HG02884 (cell line): ENCODE measurements around the gene KAZALD1.

Experiments used
- ATAC-seq: cut with Tn5 transposase; IDR thresholded peaks from one replicate; pipeline ENCODE4 v1.9.1; 2021; ENCODE audit warnings: mild to moderate bottlenecking, moderate library complexity; ENCODE audit not compliant: unreplicated experiment

Gene KAZALD1

GRCh38 chr10:101091546-101092290, 29.9 kb downstream of the KAZALD1 start:
- ATAC-seq = no peak

DNA sequence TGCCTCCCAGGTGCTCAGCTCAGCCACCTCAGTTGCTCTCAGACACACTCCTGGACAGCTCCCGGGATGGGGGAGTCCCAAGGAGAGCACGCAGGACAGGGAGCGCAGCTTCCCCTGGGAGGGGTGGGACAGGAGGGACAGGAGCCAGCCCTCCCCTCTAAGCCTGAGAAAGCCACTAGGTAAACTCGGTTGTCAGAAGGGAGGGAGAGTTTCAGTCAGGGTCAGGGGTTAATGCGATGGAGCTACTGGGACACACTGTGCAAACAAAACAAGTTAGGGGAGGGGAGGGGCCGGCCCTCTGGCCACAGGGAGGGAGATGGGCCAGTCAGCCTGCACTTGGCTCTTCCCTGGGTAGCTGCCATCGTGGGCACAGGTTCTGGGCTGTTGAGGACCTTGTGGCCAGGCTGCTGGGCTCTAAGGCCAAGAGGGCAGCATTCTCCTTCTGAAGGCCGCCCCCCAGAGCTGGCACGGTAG, 31.1 kb downstream of the KAZALD1 start:
- no peak for ATAC-seq

DNA sequence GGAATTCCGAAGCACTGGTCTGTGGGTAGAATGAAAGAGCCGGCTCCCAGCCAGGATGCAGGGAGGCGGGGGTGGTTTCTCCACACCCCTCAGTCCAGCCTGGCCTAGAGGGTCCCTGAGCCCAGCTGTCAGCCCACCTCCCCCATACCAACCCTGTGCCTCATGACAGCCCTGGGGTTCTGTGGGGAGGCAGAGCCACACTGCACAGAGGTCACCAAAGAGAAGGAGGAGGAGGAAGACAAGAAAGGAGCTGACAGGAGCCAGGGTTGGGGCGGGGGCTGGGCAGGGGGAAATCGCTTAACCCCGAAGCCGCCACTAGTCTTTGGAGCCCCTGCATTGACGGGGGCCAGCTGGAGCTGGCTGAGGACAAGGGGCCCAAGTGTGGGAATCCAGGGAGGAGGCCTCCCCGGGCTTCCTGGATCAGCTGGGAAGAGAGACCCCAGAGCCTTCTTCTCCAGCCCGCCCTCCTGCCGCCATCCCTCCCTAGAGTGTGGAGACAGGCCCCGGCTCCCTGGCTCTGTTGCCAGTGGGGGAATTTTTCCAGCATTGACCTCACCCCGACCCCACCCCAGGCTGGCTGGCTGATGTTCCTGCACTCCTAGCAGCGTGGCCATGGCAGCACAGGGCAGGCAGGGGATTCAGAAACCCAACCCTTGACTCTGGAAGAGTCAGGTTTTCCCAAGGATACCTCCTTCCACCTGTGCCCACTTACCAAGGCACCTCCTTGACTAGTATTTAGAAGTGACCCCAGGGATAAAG, 32.5 kb downstream of the KAZALD1 start:
- no peak for ATAC-seq

GRCh38 chr10:101095004-101095403, 33.2 kb downstream of the KAZALD1 start:
- ATAC-seq = no peak

DNA sequence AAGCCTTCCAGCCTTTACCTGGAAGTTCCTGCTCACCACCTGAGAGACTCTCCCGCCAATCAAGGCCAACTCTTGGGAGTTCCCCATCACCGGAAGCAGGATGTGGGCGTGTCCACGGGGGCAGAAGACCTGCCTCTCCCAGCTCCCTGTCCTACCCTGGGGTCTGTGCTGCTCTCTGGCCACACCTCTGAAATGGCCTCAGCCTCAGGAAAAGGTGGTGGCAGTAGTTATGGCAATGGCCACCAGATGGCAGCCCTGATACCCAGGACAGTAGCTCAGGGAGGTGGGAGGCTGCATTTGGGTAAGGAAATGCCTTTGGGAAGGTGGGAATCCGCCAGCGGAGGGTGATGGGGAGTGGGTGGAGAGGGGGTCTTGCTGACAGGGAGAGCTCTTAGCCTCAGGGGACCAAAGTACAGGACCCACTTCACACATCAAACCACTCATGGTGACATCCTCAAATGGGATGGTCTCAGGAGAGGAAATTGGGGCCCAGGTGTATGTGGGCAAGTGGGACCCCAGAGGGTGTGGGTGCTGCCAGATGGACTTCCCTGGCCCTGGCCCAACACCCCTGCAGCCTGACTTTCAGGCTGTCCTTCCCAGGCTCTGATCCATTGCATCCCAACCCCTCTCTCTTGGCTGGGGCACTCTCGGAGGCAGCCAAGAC, 33.9 kb downstream of the KAZALD1 start:
- no peak for ATAC-seq

DNA sequence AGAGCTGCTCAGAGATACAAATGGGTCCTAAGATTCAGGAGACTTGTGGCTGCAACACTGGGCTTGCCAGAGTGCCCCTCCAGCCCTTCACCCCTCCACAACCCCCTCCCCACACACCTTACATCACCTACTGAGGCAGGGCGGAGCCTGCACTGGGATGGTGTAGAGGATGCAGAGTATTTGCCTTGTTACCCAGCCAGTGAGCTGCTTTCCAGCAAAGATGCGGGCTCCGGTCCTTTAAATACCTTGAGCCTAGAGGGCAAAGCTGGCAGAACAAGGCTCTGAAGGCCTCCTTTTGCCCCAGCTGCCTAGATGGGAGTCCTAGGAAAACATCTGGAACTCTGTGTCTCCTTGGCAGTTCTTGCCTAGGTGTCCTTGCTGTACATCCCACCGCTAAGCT, 34.6 kb downstream of the KAZALD1 start:
- no peak for ATAC-seq

DNA sequence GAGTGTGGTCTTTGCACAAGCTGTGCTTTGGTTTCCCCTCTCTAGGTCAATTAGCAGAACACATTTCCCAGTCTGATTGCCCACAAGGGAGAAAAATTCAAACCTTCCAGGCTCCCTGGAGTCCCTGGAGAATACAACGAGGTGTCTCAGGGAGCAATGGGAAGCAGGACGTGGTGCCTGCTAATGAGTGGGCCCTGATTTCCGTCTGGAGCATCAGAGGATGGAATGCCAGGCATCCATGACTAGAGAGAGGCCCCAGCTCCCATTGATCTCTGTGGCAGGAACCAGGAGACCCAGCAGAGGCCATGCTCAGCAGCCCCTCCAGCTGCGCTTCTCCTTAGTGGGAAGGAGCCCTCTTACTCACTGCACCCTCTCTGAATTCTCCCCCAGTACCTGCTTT, 36.1 kb downstream of the KAZALD1 start:
- ATAC-seq = no peak

DNA sequence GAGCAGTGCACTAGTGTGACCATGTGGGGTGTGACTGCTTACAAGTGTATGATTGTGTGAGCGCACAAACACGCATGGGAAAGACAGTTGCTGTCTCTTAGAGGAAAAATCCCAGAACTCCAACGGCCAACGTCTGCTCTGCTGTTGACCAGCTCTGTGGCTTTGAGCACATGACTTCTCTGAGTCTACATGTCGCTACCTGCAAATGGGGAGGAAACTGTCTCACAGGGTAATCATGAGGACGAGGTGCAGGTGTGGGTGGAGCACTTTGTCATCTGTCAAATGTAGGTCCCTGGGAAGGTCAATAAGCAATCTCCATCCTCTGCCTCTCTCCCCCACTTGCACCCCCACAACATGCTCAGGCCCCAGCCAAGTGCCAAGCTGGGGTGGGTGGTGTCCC, 38.1 kb downstream of the KAZALD1 start:
- no peak for ATAC-seq

DNA sequence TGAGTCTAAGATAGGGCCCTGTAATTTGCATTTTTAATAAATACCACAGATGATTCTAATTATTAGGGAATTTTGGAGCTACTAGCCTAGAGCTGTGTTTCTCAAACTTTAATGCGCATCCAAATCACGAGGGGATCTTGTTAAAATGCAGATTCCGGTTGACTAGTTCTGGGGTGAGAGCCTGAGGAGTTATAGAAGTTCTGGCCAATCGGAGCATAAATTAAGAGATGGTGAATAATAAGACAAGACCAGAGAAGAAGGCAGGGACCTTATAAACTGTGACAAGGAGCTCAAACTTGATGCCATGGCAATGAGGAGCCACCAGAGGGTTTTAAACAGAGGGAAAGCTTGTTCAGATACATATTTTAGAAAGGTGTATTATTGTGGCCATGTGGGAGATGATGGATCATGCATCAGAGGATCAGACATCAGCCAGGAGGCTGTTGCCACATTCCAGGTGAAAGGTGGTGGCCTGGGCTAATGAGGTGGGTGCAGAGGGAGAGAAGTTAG, 39.6 kb downstream of the KAZALD1 start:
- ATAC-seq = no peak

- no peak for ATAC-seq
Observed at GRCh38 chr10:101103430-101103829, 41.6 kb downstream of the KAZALD1 start.

- ATAC-seq = no peak
Observed at GRCh38 chr10:101106351-101106750, 44.6 kb downstream of the KAZALD1 start.

DNA sequence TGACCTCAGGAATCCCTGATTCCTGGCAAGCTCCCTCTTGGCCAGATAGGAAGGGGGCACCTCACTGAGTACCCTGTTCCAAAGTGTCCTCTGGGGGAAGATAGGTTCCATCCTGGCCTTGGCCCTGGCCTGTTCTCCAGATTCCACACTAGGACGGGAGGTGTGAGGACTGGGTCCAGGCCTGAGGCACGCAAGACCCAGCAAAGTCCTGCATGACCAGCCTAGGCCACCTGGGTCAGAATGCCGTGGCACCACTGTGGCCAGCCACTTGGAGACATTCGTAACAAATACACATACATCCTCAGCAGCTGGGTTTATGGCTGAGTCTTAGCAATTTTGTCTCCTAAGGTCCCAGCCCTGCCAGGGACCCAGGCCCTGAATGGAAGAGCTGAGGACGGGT, 46.0 kb downstream of the KAZALD1 start:
- no peak for ATAC-seq

GRCh38 chr10:101110856-101111523, 49.2 kb downstream of the KAZALD1 start:
- no peak for ATAC-seq

DNA sequence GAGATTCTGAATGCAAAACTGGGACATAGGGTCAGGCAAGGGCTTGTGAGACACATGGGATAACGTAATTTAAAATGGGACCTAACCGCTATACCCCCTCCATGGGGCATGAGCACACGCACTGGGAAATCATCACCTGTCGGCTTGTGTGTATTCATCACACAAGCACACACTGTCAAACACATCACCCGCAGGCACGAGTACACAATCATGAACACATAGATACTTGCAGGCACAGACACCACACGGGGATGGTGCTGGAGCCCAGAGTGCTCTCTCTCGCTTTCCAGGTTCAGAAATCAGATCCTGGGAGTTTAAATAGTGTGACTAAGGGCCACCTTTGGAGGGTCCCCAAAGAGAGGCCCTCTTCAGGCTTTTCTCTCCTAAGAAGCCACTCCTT, 49.8 kb downstream of the KAZALD1 start:
- no peak for ATAC-seq

DNA sequence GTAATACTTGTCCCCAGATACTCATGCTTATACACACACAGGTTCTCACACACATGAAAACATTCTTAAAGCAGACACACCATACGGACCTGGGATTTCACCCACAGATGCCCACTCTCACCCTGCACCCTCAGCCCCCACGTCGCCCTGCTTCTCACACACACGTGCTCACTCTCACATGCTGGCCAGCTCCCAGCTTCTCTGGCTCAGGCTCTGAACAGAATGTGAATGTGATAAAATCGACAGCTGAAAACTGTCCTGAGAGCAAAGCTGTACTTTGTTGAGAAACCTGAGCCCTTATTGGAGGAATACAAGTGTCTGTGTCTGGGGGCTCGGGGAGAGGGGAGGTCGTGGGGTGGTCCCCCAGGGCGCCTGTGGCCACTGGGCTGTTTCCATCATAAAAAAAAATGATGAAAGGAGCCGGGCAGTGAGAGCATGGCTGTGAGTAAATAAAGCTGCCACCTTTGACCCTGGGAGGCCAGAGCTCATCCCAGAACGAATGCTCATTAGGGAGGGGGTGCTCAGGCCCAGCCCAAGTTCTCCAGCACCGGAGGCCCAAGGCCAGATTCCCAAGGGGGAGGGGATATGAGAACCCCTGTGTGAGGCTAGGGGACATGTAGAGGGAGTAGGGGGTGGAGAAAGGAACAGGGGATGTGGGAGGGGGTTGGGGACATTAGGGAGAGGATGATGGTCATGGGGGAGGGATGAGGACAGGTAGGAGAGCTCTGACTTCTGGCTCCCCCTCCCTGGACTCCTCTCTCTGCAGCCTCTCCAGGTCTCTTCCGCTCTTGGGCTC, 51.2 kb downstream of the KAZALD1 start:
- ATAC-seq = no peak

DNA sequence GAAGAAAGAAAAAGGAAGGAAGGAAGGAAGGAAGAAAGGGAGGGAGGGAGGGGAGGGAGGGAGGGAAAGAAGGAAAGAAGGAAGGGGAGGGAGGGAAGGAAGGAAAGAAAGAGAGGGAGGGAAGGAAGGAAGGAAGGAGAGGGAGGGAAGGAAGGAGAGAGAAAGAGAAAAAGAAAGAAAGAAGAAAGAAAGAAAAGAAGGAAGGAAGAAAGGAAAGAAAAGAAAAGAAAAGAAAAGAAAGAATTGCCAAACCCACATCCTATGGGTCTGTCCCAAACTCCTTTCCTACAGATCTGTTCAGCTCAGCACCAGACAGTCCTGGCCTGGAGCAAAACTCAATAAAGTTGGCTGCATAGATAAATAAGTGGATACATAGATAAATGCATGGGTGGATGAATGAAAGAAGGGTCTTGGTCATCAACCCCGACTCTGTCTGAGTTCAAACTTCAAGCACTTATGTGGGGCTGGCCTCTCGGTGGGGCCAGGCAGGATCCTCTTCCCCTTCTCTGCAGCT, 52.2 kb downstream of the KAZALD1 start:
- ATAC-seq = no peak

DNA sequence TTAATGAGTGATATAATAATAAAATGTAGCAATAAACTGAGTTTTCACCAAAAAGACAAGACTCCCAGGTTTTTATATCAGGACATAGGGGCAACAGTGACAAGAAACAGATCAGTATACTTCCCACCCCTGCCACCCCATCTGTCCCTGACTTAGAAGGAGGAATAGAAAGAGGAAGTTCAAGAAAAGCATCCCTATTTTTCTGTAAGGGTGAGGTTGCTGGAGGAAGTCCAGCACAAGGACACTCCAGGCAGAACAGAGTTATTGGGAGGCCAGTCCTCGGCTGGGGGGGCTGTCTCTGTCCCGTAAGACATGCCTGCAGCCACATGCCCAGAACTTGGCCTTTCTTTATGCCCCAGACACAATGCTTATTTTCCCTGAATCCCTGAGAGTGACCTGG, 52.9 kb downstream of the KAZALD1 start:
- ATAC-seq = no peak
